Measurements from ENCODE around the gene CZIB. TPM values are rescaled to one million over a fixed set of nuclear protein-coding genes. Genes with fewer than 3 reads are reported as not detected.
A peak's percentile ranks its signal among the peaks of the same experiment; 100 is the strongest.

CZIB gene
- total RNA-seq, 2 experiments from 2014 or later = 44.6 to 51.4 TPM

- H4K20me1 ChIP-seq (ENCODE audit: insufficient read depth, low read length) = no peaks in the 10 kb centered on the region; the same call in 1 of the 2 replicates
- H2AFZ ChIP-seq (ENCODE audit: low read length) = no peak overlapping the region
- no peak overlapping the region for H3K27ac ChIP-seq (ENCODE audit: low read depth, low read length, poor library complexity, severe bottlenecking)
- H3K79me2 ChIP-seq (ENCODE audit: insufficient read depth, low read depth, low read length) = no peaks in the 10 kb centered on the region
- BruUV-seq (replicated peaks) = no TSS peak
- intact Hi-C loops (cut with micrococcal nuclease; ENCODE audit: unreplicated experiment) = no loop called here
- no peaks in the 10 kb centered on the region for H3K9me2 ChIP-seq (ENCODE audit: insufficient read depth, low read length)
- H3K9me3 ChIP-seq (ENCODE audit: low read length) = no peaks in the 10 kb centered on the region
- peaks cover 17% of the 10 kb centered on the region for H3K4me1 ChIP-seq (ENCODE audit: insufficient read depth, low read length, poor library complexity, severe bottlenecking)
- CTCF ChIA-PET (ENCODE audit: unreplicated experiment) = no interaction called here
- no peak overlapping the region for H3K4me2 ChIP-seq (ENCODE audit: low read length)
- DNase-seq (ENCODE audit: low spot score) = no peak
- POLR2A ChIA-PET = interaction anchor here (0.6 kb wide), 1 partner anchor 463 kb away, joined by 6 read pairs; no protein-coding TSS in a partner anchor
- TF ChIP-seq EZH2phosphoT487 (IDR thresholded peaks at IDR 0.05; ENCODE audit: borderline replicate concordance, low read depth, low read length) = no peak
- TF ChIP-seq, protein P1, sequence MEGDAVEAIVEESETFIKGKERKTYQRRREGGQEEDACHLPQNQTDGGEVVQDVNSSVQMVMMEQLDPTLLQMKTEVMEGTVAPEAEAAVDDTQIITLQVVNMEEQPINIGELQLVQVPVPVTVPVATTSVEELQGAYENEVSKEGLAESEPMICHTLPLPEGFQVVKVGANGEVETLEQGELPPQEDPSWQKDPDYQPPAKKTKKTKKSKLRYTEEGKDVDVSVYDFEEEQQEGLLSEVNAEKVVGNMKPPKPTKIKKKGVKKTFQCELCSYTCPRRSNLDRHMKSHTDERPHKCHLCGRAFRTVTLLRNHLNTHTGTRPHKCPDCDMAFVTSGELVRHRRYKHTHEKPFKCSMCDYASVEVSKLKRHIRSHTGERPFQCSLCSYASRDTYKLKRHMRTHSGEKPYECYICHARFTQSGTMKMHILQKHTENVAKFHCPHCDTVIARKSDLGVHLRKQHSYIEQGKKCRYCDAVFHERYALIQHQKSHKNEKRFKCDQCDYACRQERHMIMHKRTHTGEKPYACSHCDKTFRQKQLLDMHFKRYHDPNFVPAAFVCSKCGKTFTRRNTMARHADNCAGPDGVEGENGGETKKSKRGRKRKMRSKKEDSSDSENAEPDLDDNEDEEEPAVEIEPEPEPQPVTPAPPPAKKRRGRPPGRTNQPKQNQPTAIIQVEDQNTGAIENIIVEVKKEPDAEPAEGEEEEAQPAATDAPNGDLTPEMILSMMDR (conservative IDR thresholded peaks at IDR 0.05; ENCODE audit: low read length) = no peak
- peaks cover 98% of the 10 kb centered on the region for H3K36me3 ChIP-seq (ENCODE audit: insufficient read depth, low read length)
- no peak overlapping the region for H3K4me3 ChIP-seq (ENCODE audit: low read depth, low read length, poor library complexity, severe bottlenecking)
Measured at GRCh38 chr1:53264048-53264447, 43.6 kb upstream of the CZIB start.

DNA sequence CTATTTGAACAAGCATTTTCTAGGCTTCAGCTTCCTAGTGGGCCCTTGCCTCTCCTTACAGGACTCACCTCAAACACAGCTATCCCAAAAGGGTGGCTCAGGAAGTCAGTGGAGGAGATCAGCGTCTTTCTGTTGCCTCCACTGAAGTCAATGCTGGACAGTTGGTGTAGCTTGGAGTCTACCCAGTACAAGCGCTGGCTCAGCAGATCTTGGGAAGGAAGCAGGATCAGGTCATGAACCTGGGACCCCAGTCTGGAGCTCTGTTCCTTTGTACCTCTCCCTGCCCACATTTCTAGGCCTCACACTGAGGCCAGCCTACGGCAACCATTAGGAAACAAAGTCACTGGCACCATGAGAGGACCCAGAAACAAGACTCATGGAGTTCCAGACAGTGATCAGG is 41.6 kb upstream of the CZIB start:
- DNase-seq (ENCODE audit: low spot score) = no peak
- Histone ChIP-seq H3K36me3 (ENCODE audit: insufficient read depth, low read length) (peaks cover 100% of the 10 kb centered on the region), H3K9me2 (ENCODE audit: insufficient read depth, low read length) (no peaks in the 10 kb centered on the region), H2AFZ (ENCODE audit: low read length) (no peak overlapping the region), H3K4me2 (ENCODE audit: low read length) (no peak overlapping the region), H3K9me3 (ENCODE audit: low read length) (no peaks in the 10 kb centered on the region), H3K4me1 (ENCODE audit: insufficient read depth, low read length, poor library complexity, severe bottlenecking) (peaks cover 17% of the 10 kb centered on the region), H3K79me2 (ENCODE audit: insufficient read depth, low read depth, low read length) (no peaks in the 10 kb centered on the region), H3K27ac (ENCODE audit: low read depth, low read length, poor library complexity, severe bottlenecking) (no peak overlapping the region), H3K4me3 (ENCODE audit: low read depth, low read length, poor library complexity, severe bottlenecking) (no peak overlapping the region), H4K20me1 (ENCODE audit: insufficient read depth, low read length) (no peaks in the 10 kb centered on the region; the same call in 1 of the 2 replicates)
- TF ChIP-seq EZH2phosphoT487 (IDR thresholded peaks at IDR 0.05; ENCODE audit: borderline replicate concordance, low read depth, low read length) = no peak
- TF ChIP-seq, protein P1 (conservative IDR thresholded peaks at IDR 0.05; ENCODE audit: low read length) = no peak
- intact Hi-C loops (cut with micrococcal nuclease; ENCODE audit: unreplicated experiment) = no loop called here
- CTCF ChIA-PET (ENCODE audit: unreplicated experiment) = no interaction called here
- BruUV-seq (replicated peaks) = no TSS peak
- POLR2A ChIA-PET = no interaction called here

- no peak for DNase-seq (ENCODE audit: low spot score)
- Histone ChIP-seq H3K4me1 (ENCODE audit: insufficient read depth, low read length, poor library complexity, severe bottlenecking) (peaks cover 17% of the 10 kb centered on the region), H3K9me3 (ENCODE audit: low read length) (no peaks in the 10 kb centered on the region), H3K9me2 (ENCODE audit: insufficient read depth, low read length) (no peaks in the 10 kb centered on the region), H3K27ac (ENCODE audit: low read depth, low read length, poor library complexity, severe bottlenecking) (peak overlapping the region; percentile 54), H2AFZ (ENCODE audit: low read length) (no peak overlapping the region), H3K4me3 (ENCODE audit: low read depth, low read length, poor library complexity, severe bottlenecking) (no peak overlapping the region), H3K79me2 (ENCODE audit: insufficient read depth, low read depth, low read length) (no peaks in the 10 kb centered on the region), H4K20me1 (ENCODE audit: insufficient read depth, low read length) (no peaks in the 10 kb centered on the region; the same call in 1 of the 2 replicates), H3K4me2 (ENCODE audit: low read length) (no peak overlapping the region), H3K36me3 (ENCODE audit: insufficient read depth, low read length) (peaks cover 100% of the 10 kb centered on the region)
- no TSS peak for BruUV-seq (replicated peaks)
- ChIA-PET POLR2A (interaction anchor here (0.6 kb wide), 1 partner anchor 124 kb away, joined by 3 read pairs; no protein-coding TSS in a partner anchor), CTCF (ENCODE audit: unreplicated experiment) (no interaction called here)
- intact Hi-C loops (cut with micrococcal nuclease; ENCODE audit: unreplicated experiment) = no loop called here
- no peak for TF ChIP-seq EZH2phosphoT487 (IDR thresholded peaks at IDR 0.05; ENCODE audit: borderline replicate concordance, low read depth, low read length)
Measured at GRCh38 chr1:53260631-53261247, 40.3 kb upstream of the CZIB start.
